ENCODE data around the gene BST1.

DNA sequence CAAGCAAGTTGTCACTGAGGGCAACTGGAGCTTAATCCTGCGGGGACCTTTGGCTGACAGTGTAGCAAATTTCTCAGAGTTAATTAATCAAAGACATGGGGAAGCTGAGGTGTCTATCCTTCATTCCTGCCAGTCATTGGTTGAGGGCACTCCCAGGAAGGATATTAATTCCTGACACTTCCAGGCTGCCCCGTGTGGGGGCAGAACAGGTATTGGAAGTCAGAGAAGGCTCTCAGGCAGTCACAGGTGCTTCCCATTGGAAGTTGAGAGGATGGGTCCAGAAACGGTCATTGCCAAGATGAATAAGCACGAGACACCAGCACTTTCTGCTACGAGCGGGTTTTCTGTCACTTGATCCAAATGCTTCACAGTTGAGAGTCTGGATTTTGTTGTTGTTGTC lies 46.1 kb downstream of the BST1 start:
- TF ChIP-seq, protein P1, sequence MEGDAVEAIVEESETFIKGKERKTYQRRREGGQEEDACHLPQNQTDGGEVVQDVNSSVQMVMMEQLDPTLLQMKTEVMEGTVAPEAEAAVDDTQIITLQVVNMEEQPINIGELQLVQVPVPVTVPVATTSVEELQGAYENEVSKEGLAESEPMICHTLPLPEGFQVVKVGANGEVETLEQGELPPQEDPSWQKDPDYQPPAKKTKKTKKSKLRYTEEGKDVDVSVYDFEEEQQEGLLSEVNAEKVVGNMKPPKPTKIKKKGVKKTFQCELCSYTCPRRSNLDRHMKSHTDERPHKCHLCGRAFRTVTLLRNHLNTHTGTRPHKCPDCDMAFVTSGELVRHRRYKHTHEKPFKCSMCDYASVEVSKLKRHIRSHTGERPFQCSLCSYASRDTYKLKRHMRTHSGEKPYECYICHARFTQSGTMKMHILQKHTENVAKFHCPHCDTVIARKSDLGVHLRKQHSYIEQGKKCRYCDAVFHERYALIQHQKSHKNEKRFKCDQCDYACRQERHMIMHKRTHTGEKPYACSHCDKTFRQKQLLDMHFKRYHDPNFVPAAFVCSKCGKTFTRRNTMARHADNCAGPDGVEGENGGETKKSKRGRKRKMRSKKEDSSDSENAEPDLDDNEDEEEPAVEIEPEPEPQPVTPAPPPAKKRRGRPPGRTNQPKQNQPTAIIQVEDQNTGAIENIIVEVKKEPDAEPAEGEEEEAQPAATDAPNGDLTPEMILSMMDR (IDR thresholded peaks at IDR 0.05): no peak
- no peak for TF ChIP-seq POLR2A (IDR thresholded peaks at IDR 0.05)

All from adrenal gland (tissue), 5 donors.